GM23248 (cell line): ENCODE data around the gene ZNF124.
"Not testable (repeated sequence)": the region's sequence is repeated elsewhere in the genome, so short reads cannot be mapped to it uniquely, and the experiment has no call there.

Source experiments
- EZH2 ChIP-seq: fragments of 200-600 bp; sonication (generic); IDR thresholded peaks from 2 replicates; pipeline ENCODE4 v1.6.1; 2018; ENCODE audit warnings: antibody characterized with exemption, mild to moderate bottlenecking; ENCODE audit not compliant: insufficient read depth, poor library complexity, severe bottlenecking
- EZH2phosphoT487 ChIP-seq: fragments of 200-600 bp; sonication (generic); IDR thresholded peaks from 2 replicates; pipeline ENCODE4 v1.6.1; 2018; ENCODE audit warnings: antibody characterized with exemption, moderate library complexity, mild to moderate bottlenecking, low read depth; ENCODE audit not compliant: insufficient read depth

- TF ChIP-seq EZH2phosphoT487, EZH2: not testable (repeated sequence)
Measured at GRCh38 chr1:247220280-247220679, 48.5 kb upstream of the ZNF124 start.
